CD14-positive monocyte (primary cell): ENCODE results near the gene DPP10. TPM values are rescaled to one million over a fixed set of nuclear protein-coding genes. Genes with fewer than 3 reads are reported as not detected.

Experiments used
- DNase-seq, 3 donors: peaks; one replicate each; pipeline ENCODE4 v3.0.0-alpha.2; 2011 to 2022
- H2AFZ ChIP-seq: 2 replicates; pipeline ENCODE4 v1.6.0; 2012; ENCODE audit warnings: mild to moderate bottlenecking, low read depth, low read length, inconsistent platforms; ENCODE audit not compliant: insufficient read depth, poor library complexity, severe bottlenecking
- H3K27ac ChIP-seq, 2 donors: 1 replicate in 1 of 2; 2 replicates in 1 of 2; pipeline ENCODE4 v1.5.1; 2012 to 2013; ENCODE audit warnings: low read length in 2 of 2, control low read depth in 1 of 2, inconsistent platforms in 1 of 2, low read depth in 1 of 2, mild to moderate bottlenecking in 1 of 2
- H3K27me3 ChIP-seq, 2 donors: one replicate each; pipeline versions ENCODE4 v1.6.0 to v1.6.1; 2011 to 2013; ENCODE audit warnings: low read length in 2 of 2; ENCODE audit not compliant: control insufficient read depth in 2 of 2, insufficient read depth in 2 of 2
- H3K36me3 ChIP-seq, 2 donors: replicated peaks in 1 of 2; 1 replicate in 1 of 2; 2 replicates in 1 of 2; pipeline versions ENCODE4 v1.5.1 to v1.6.1; 2012 to 2013; ENCODE audit warnings: low read length in 2 of 2, control low read depth in 1 of 2, inconsistent platforms in 1 of 2, mild to moderate bottlenecking in 1 of 2; ENCODE audit not compliant: insufficient read depth in 2 of 2, control insufficient read depth in 1 of 2
- H3K4me1 ChIP-seq, 2 donors: 1 replicate in 1 of 2; 2 replicates in 1 of 2; pipeline versions ENCODE4 v1.5.1 to v1.6.1; 2012 to 2013; ENCODE audit warnings: low read length in 2 of 2, control low read depth in 1 of 2, inconsistent platforms in 1 of 2, mild to moderate bottlenecking in 1 of 2, moderate library complexity in 1 of 2; ENCODE audit not compliant: insufficient read depth in 2 of 2, control insufficient read depth in 1 of 2
- H3K4me2 ChIP-seq: replicated peaks from 2 replicates; pipeline ENCODE3; 2012; ENCODE audit warnings: low read length, moderate library complexity, mild to moderate bottlenecking; ENCODE audit not compliant: poor library complexity, severe bottlenecking; ENCODE audit errors: extremely low read depth
- H3K4me3 ChIP-seq, 3 experiments: fragments of 200-600 bp in 1 of 3; sonication (generic) in 1 of 3; replicated peaks in 1 of 3; 1 replicate in 2 of 3; 2 replicates in 1 of 3; pipeline ENCODE4 v1.5.1; 2011 to 2013; ENCODE audit warnings: low read length in 3 of 3, mild to moderate bottlenecking in 3 of 3, control low read depth in 2 of 3, low read depth in 2 of 3, inconsistent platforms in 1 of 3, moderate library complexity in 1 of 3
- H3K79me2 ChIP-seq: 2 replicates; pipeline ENCODE4 v1.6.0; 2012; ENCODE audit warnings: mild to moderate bottlenecking, control low read depth, inconsistent platforms, low read length, moderate library complexity; ENCODE audit not compliant: insufficient read depth
- H3K9ac ChIP-seq: 2 replicates; pipeline ENCODE4 v1.6.0; 2017; ENCODE audit warnings: low read length, mild to moderate bottlenecking; ENCODE audit not compliant: insufficient read depth, poor library complexity, severe bottlenecking
- H3K9me3 ChIP-seq, 2 donors: replicated peaks in 1 of 2; 1 replicate in 1 of 2; 2 replicates in 1 of 2; pipeline versions ENCODE4 v1.5.1 to v1.6.1; 2012 to 2013; ENCODE audit warnings: low read length in 2 of 2, control low read depth in 1 of 2; ENCODE audit not compliant: control insufficient read depth in 1 of 2, insufficient read depth in 1 of 2
- H4K20me1 ChIP-seq: 2 replicates; pipeline ENCODE4 v1.6.0; 2012; ENCODE audit warnings: mild to moderate bottlenecking, low read length, control low read depth, moderate library complexity; ENCODE audit not compliant: insufficient read depth
- H3K27ac Mint-ChIP-seq, 7 donors: one replicate each; pipeline ENCODE4 v1.8.0; 2020; ENCODE audit warnings: mild to moderate bottlenecking in 7 of 7, mixed read lengths in 7 of 7, moderate library complexity in 6 of 7, inconsistent platforms in 2 of 7
- H3K27me3 Mint-ChIP-seq, 3 donors: one replicate each; pipeline ENCODE4 v1.8.0; 2021 to 2022; ENCODE audit warnings: low read depth in 3 of 3, mild to moderate bottlenecking in 3 of 3, mixed read lengths in 3 of 3, moderate library complexity in 3 of 3, inconsistent platforms in 1 of 3
- H3K36me3 Mint-ChIP-seq, 2 donors: one replicate each; pipeline ENCODE4 v1.8.0; 2020; ENCODE audit warnings: mixed read lengths in 2 of 2, inconsistent platforms in 1 of 2, mild to moderate bottlenecking in 1 of 2
- H3K4me1 Mint-ChIP-seq: one replicate; pipeline ENCODE4 v1.8.0; 2020; ENCODE audit warnings: mild to moderate bottlenecking, mixed read lengths
- H3K4me3 Mint-ChIP-seq, 2 donors: one replicate each; pipeline ENCODE4 v1.8.0; 2020; ENCODE audit warnings: mild to moderate bottlenecking in 2 of 2, mixed read lengths in 2 of 2, moderate library complexity in 1 of 2
- H3K9me3 Mint-ChIP-seq, 7 donors: one replicate each; pipeline ENCODE4 v1.8.0; 2020 to 2022; ENCODE audit warnings: mixed read lengths in 7 of 7, mild to moderate bottlenecking in 6 of 7, moderate library complexity in 6 of 7, inconsistent platforms in 2 of 7
- WGBS: methylation state at CpG from one replicate; pipeline ENCODE4 v1.1.5; 2013; ENCODE audit warnings: missing lambda C conversion rate; ENCODE audit not compliant: insufficient coverage; 5-methylcytosine and 5-hydroxymethylcytosine counted together
- intact Hi-C, 2 donors: fragments of 100-400 bp; cut with micrococcal nuclease; formaldehyde crosslinking; loops; one replicate each; pipeline versions ENCODE4 v1.15.0 to v1.15.1; 2023
- polyA plus RNA-seq, 3 donors: library from polyadenylated mRNA; depleted of rRNA in 1 of 3; unstranded in 2 of 3; stranded (reverse) in 1 of 3; fragments of 300-500 nt in 2 of 3; fragments of >200 nt in 1 of 3; fragmentation: Illumina TruSeq in 2 of 3; gene quantifications; 1 replicate in 2 of 3; 2 replicates in 1 of 3; pipeline ENCODE4 v1.2.3, GENCODE V29; 2012 to 2021
- TF ChIP-seq, protein P1 (sequence below): fragments of 200-600 bp; IDR thresholded peaks from one replicate; pipeline ENCODE4 v1.8.0; 2022; ENCODE audit warnings: antibody characterized with exemption, mild to moderate bottlenecking

The DPP10 gene
- polyA plus RNA-seq, 3 donors = not detected

GRCh38 chr2:114810092-114810491, 367.7 kb downstream of the DPP10 start:
- H3K4me3 Mint-ChIP-seq = no peak overlapping the region
- no peaks in the 10 kb centered on the region for H3K79me2 ChIP-seq
- no peaks in the 10 kb centered on the region for H3K27me3 ChIP-seq
- 100% methylated on average over 1 of the region's 5 CpGs for WGBS
- no peak for DNase-seq
- H3K36me3 Mint-ChIP-seq = no peaks in the 10 kb centered on the region
- H4K20me1 ChIP-seq = no peaks in the 10 kb centered on the region
- peaks cover 0 to 9% (median 5%) of the 10 kb centered on the region in 7 donors for H3K9me3 Mint-ChIP-seq
- no peak overlapping the region for H3K9ac ChIP-seq
- H3K4me1 Mint-ChIP-seq = no peaks in the 10 kb centered on the region
- TF ChIP-seq, protein P1, sequence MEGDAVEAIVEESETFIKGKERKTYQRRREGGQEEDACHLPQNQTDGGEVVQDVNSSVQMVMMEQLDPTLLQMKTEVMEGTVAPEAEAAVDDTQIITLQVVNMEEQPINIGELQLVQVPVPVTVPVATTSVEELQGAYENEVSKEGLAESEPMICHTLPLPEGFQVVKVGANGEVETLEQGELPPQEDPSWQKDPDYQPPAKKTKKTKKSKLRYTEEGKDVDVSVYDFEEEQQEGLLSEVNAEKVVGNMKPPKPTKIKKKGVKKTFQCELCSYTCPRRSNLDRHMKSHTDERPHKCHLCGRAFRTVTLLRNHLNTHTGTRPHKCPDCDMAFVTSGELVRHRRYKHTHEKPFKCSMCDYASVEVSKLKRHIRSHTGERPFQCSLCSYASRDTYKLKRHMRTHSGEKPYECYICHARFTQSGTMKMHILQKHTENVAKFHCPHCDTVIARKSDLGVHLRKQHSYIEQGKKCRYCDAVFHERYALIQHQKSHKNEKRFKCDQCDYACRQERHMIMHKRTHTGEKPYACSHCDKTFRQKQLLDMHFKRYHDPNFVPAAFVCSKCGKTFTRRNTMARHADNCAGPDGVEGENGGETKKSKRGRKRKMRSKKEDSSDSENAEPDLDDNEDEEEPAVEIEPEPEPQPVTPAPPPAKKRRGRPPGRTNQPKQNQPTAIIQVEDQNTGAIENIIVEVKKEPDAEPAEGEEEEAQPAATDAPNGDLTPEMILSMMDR = no peak
- H2AFZ ChIP-seq = no peak overlapping the region
- no peak overlapping the region for H3K4me3 ChIP-seq
- no peaks in the 10 kb centered on the region for H3K4me1 ChIP-seq
- H3K36me3 ChIP-seq = no peaks in the 10 kb centered on the region
- H3K27ac ChIP-seq = no peak overlapping the region
- H3K9me3 ChIP-seq = no peaks in the 10 kb centered on the region
- H3K4me2 ChIP-seq = no peak overlapping the region
- no peak overlapping the region for H3K27ac Mint-ChIP-seq
- H3K27me3 Mint-ChIP-seq = no peaks in the 10 kb centered on the region
- intact Hi-C loops = no loop called here

GRCh38 chr2:114812261-114812660, 369.8 kb downstream of the DPP10 start:
- H3K36me3 ChIP-seq = no peaks in the 10 kb centered on the region
- WGBS = 100% methylated on average over 2 of the region's 5 CpGs
- Mint-ChIP-seq H3K27ac (no peak overlapping the region), H3K36me3 (no peaks in the 10 kb centered on the region), H3K9me3 (peaks cover 0 to 9% (median 4%) of the 10 kb centered on the region in 7 donors), H3K4me3 (no peak overlapping the region), H3K27me3 (no peaks in the 10 kb centered on the region), H3K4me1 (no peaks in the 10 kb centered on the region)
- no peaks in the 10 kb centered on the region for H4K20me1 ChIP-seq
- H3K4me3 ChIP-seq = no peak overlapping the region
- H3K27me3 ChIP-seq = no peaks in the 10 kb centered on the region
- intact Hi-C loops = no loop called here
- H3K9ac ChIP-seq = no peak overlapping the region
- no peaks in the 10 kb centered on the region for H3K79me2 ChIP-seq
- no peaks in the 10 kb centered on the region for H3K4me1 ChIP-seq
- H3K9me3 ChIP-seq = no peaks in the 10 kb centered on the region
- H3K4me2 ChIP-seq = no peak overlapping the region
- H3K27ac ChIP-seq = no peak overlapping the region
- no peak overlapping the region for H2AFZ ChIP-seq
- TF ChIP-seq, protein P1 = no peak
- no peak for DNase-seq
